GM03348 (cell line): ENCODE data around the gene FREY1.
A peak's percentile ranks its signal among the peaks of the same experiment; 100 is the strongest.
"Not testable (repeated sequence)": the region's sequence is repeated elsewhere in the genome, so short reads cannot be mapped to it uniquely, and the experiment has no call there.

ENCODE experiments used
- DNase-seq: peaks from one replicate; pipeline ENCODE4 v3.0.0; 2012; ENCODE audit warnings: low spot score

Gene FREY1

DNA sequence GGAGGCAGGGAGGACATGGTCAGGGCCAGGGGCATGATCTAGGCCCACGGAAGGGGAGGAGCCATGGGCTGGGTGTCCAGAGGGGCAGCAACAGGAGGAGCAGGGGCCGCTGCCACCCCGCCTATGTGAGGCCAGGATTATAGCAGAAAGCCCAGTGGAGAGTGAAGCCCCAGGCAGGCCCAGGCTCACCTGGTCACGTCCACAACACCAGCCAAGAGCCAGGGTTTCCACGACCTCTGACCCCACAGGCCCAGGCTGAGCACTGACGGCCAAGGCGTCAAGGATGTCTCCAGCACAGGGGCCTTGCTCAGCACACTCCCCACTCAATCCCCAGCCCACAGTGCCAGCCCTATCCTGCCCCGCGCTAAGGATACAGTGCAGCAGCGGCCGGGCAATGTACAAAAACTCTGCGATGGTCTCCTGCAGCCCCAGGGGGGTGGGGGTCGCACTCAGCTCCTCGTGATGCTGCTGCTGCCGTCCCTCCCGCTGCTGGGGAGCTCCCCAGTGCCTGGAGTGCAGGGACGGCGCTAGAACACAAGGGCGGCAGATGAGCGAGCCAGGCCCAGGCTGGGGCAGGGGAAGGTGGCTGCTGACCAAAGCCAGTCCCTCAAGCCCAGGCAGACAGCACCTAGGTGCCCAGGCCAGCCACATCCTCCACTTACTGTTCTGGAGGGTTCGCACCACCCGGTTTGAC, 7.0 kb upstream of the FREY1 start:
- DNase-seq = no peak

- DNase-seq = no peak
Measured at GRCh38 chr11:45913514-45913913, 6.4 kb upstream of the FREY1 start.

- DNase-seq = no peak
Measured at GRCh38 chr11:45910623-45911022, 3.6 kb upstream of the FREY1 start.

DNA sequence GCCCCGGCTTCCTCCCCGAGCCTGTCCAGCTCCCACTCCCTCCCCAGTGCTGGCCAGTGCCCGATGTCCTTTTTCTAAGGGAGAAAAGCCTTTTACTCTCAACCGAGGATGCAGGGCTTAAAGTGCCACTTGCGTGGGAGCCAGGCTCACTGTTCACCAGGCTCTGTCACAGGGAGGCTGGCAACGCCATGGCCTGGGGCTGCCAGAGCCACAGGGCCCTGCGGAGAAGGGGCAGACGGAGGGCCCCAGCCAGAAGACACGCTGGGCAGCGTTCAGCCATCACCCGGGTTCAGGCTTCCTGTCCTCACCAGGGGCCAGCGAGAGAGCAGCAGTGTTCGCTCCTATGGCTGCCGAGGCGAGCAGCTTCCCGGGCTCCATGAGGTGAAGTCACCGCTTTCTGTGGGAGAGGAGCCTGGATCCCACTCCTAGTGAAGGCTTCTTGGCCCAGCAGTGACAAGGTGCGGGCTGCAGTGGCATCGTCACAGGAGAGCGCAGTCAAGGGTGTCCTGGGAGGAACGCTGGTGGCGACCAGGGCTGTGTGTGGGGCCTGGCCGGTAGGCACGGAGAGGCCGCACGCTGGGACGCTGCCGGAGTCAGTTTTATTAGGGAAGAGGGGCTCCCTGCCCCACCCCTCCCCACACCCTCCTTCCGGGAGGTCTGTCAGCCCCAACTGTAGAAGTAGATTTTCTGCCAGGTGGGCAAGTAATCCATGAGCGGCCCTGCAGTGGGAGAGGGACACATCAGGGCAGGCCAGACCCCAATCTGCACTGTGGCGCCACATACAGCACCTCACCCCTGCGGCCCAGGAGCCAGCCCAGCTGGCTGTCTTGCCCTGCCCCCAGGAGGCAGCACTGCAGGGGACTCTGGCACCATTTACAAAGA, 2.8 kb upstream of the FREY1 start:
- DNase-seq = no peak

GRCh38 chr11:45907911-45908370, 870 bp upstream of the FREY1 start:
- no peak for DNase-seq

- DNase-seq = no peak
Measured at GRCh38 chr11:45906096-45906682, 882 bp downstream of the FREY1 start.

DNA sequence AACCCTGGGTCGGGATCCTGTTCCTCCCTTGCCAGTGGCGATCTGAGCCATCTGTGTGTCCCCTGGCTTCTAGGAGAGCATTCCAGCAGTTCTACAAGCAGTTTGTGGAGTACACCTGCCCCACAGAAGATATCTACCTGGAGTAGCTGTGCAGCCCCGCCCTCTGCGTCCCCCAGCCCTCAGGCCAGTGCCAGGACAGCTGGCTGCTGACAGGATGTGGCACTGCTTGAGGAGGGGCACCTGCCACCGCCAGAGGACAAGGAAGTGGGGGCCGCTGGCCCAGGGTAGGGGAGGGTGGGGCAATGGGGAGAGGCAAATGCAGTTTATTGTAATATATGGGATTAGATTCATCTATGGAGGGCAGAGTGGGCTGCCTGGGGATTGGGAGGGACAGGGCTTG, 1.5 kb downstream of the FREY1 start:
- not testable (repeated sequence) for DNase-seq

GRCh38 chr11:45905095-45905494, 2.0 kb downstream of the FREY1 start:
- no peak for DNase-seq

DNA sequence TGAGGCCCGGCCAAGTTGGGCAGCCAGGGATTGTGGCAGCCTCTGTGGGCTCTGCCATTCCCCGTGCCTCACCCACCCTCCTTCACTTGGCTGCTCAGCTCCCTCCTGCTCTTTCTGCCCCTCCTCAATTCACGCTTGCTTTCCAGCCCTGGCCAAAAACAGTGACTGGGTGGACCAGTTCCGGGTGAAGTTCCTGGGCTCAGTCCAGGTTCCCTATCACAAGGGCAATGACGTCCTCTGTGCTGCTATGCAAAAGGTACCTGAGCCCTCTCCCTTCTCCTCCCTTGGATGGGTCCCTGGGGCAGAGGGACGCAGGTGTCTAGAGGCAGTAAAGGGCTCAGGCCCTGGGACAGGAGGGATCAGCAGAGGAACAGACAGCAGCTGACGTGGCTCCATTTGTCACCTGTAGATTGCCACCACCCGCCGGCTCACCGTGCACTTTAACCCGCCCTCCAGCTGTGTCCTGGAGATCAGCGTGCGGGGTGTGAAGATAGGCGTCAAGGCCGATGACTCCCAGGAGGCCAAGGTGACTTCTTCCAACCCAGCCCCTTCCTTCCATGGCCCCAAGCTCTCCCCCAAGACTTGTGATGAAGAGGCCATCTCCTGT, 2.7 kb downstream of the FREY1 start:
- DNase-seq = no peak

DNA sequence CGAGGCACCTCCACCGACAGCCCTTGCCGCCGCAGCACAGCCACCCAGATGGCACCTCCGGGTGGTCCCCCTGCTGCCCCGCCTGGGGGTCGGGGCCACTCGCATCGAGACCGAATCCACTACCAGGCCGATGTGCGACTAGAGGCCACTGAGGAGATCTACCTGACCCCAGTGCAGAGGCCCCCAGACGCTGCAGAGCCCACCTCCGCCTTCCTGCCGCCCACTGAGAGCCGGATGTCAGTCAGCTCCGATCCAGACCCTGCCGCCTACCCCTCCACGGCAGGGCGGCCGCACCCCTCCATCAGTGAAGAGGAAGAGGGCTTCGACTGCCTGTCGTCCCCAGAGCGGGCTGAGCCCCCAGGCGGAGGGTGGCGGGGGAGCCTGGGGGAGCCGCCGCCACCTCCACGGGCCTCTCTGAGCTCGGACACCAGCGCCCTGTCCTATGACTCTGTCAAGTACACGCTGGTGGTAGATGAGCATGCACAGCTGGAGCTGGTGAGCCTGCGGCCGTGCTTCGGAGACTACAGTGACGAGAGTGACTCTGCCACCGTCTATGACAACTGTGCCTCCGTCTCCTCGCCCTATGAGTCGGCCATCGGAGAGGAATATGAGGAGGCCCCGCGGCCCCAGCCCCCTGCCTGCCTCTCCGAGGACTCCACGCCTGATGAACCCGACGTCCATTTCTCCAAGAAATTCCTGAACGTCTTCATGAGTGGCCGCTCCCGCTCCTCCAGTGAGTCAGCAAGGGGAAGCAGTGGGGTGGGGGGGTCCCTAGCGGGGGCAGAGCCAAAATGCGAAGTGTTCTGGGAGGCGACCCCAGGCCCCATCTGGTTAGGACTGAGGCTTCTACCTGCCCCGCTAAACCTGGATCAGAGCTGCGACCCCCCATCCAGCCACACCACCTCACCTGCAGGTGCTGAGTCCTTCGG, 4.4 kb downstream of the FREY1 start:
- DNase-seq = no peak

DNA sequence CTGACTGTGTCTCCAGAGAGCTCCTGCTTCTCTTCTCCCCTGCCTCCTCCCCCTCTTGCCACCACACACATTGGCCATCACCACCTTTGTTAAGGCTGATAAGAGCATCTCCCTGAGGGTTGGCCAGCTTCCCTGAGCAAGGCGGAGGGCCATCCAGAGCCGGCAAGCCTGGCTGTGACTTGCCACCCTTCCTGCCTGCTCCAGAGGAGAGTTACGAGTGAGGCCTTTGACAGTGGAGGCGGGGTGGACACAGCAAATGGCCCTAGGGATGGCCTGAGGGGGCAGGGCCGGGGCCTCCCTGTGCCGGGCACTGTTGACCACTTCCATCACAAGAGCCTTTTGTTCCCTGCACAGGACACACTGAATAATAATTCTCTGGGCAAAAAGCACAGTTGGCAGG, 5.4 kb downstream of the FREY1 start:
- DNase-seq = no peak

- peak; percentile 40 for DNase-seq
Measured at GRCh38 chr11:45900916-45901617, 6.0 kb downstream of the FREY1 start.

GRCh38 chr11:45900175-45900800, 6.8 kb downstream of the FREY1 start:
- DNase-seq = peak; percentile 51

DNA sequence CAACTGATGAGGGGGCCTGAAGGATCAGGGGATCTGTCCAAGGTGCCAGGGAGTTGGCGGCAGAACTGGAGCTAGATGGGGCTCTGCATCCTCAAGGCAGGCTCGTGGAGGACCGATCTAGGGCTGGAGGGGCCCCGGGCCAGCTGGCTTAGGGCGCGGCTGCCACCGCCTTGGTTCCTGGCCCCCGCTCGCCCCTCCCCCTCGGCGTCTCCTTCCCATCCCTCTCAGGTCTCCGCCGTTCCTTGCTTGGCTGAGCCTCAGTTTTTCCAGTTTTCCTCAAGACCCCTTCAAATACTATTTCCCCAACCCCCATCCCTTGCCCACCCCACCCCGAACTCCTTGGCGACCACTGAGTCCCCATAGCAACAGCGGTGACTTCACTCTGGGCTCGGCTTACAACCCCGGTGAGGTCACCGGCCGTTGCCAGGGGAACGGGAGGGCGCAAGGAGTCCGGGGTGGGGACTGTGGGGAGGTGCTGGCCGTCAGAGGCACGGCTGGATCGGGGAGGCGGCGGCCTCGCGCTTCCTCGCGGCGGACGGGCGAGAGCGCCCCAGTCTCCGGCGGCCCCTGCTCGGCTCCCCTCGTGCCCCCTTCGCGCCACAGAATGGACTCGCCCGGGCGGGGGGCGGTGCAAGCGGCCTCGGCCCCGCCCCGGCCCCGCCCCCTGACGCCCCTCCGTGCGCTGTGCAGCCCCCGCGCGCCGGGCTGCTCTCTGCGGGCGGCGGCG, 7.5 kb downstream of the FREY1 start:
- peak; percentile 95 for DNase-seq

GRCh38 chr11:45899086-45899447, 8.0 kb downstream of the FREY1 start:
- no peak for DNase-seq

DNA sequence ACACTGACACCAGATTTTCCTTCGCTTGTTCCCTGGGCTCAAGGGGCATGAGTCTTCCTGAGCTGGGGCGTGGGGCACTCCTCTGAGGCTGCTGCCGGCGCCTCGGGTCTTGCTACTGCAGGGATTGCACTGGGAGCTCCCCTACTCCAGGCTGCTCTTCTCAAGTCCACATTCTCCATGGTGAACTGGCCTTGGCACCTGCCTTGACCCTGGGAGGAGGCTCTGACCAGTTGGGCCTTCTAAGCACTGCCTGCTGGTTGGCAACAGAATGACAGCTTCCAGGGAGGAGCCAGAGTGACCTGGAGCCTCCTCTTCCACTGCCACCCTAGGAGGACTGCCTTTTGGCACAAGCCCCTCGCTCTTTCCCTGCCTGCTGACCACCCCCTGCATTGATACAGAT, 9.5 kb downstream of the FREY1 start:
- no peak for DNase-seq

GRCh38 chr11:45896422-45896984, 10.6 kb downstream of the FREY1 start:
- no peak for DNase-seq

DNA sequence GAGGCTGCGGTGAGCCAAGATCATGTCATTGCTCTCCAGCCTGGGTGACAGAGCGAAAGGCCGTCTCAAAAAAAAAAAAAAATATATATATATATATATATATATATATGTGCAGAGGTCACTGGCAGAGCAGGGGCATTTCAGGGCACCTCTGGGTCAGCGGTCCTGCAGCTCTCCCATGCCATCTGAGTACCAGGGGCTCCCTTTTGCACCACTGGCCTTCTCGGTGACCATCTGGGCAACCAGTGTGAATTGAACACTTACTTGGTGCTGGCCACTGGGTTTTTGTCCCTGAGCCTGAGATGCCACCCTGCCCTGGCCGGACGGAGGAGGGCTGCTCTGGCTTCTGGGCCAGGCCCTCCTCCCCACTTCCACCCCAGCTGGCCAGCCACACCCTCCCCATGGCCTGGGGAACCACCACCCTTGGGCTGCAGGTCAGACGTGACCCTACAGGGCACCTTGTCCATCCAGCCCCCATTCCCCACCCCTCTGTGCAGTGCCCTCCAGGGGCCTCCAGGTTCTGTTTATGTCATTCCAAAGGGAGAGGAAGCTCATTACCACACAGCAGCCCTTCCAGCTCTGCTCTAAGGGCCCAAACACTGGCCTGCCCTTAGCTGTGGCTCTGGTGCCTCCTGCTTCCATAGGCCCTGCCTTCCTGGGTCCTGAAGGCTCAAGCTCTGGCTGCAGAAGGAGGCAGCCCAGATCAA, 11.4 kb downstream of the FREY1 start:
- no peak for DNase-seq
